ENCODE data around the gene C11orf97.
"Not testable (repeated sequence)": the region's sequence is repeated elsewhere in the genome, so short reads cannot be mapped to it uniquely, and the experiment has no call there.

C11orf97 gene

DNA sequence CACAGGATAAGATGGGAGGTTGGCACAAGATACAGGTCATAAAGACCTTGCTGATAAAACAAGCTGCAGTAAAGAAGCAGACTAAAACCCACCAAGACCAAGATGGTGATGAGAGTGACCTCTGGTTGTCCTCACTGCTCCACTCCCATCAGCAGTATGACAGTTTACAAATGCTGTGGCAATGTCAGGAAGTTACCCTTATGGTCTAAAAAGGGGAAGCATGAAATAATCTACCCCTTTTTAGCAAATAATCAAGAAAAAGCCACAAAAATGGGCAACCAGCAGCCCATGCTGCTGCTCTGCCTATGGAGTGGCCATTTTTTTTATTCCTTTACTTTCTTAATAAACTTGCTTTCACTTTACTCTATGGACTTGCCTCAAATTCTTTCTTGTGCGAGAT lies 46.2 kb downstream of the C11orf97 start:
- DNase-seq, result no peak

DNA sequence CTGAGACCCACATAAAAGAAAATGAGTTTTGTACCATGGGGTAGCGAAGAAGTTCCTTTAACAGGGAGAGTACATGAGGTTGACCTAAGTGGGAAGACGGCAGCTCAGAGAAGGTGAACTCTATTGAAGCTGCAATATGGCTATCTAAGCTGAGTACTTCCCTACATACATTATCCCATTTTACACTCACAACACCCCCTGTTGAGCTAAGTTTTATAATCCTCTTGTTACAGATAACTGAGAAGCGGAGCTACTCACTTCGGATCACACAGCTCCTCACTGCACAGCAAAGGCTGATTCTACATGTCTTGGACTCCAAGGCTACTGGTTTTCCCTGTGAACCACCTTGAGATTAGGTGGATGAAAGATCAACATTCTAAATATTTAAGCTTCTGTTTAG lies 46.7 kb downstream of the C11orf97 start:
- DNase-seq, result no peak

DNA sequence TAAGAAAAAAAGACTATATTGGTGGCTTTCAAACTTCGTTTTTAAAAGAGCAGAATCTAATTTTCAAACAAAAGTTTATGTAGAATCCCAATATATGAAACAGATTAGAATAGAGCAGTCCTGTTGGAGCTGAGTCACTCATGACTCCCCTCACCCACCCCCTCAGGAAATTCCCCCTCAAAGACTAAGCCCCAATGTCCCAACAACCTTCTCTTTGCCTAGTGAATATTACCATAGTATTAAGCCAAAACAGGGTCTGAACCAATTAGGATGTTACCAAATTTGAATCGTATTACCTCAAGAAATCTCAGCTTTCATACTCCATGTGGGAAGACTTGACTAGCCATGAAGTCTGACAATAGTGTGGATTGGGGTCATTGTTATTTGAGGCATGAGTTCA lies 47.1 kb downstream of the C11orf97 start:
- DNase-seq, result no peak

DNA sequence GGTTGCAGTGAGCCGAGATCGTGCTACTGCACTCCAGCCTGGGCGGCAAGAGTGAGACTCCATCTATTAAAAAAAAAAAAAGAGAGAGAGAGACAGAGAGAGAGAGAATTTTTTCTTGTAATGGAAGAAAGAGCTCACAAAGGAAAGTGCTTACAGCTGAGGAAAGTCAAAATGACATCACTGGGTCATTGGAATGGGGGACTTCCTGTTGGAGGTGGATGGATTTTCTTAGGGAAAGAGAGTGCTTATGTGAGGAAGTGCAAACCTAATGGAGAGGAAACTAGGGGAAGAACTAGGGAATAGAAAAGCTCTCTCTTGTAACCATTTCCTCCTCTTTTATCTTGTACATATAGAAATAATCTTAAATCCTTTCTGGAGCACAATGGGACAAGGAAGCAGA lies 48.6 kb downstream of the C11orf97 start:
- no peak for DNase-seq

DNA sequence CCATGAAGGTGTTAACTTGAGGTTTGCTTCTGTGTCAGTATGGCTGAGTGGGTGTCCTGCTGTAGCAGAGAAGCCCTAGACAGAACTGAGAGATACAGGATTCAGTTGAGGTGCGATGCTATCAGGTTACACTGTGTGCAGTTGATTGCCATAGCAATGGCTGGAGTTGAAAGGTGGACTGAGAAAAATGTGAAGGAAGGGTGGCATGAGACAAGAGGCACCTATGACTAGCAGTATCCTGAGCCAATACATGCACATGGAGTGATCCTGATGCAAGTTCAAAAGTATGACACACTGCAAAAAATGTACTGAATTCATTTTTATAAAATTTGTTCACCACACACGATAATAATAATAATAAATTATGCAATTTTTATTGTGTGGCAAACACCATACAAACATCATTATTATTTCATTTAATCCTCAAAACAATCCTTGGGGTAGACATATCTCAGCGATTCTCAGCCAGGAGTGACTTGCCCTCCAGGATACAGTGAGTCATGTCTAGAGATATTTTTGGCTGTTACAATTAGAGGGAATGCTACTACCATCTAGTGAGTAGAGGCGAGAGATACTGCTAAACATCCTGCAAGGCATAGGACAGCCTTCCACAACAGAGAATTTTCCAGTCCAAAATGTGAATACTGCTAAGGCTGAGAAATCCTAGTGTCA lies 51.1 kb downstream of the C11orf97 start:
- no peak for DNase-seq

DNA sequence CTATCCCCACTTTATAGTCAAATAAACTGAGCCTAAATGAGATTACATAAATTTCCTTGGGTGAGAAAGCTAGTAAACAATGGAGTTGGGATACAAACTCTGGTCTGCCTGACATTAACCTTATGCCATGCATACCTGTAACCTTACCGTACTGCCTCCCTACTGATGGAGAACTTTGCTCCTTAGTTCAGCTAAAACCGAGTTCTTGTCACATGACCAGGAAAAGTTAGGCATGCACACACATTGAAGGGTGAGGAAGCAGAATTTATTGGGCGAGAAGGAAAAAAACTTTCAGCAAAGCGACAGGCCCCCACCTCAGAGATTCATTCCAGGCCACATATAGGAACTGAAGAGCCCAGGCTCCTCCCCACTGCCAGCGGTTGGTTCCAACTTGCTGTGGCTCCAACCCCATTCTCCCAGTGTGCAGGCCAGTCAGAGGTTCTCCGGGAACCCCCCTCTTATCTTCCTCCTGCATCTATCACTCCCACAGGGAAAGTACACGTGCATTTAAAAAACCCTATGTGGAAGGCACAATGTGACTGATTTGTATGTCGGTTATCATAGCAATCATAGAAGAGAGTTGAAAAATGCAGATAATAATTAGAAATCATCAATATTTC lies 51.7 kb downstream of the C11orf97 start:
- DNase-seq, result no peak

DNA sequence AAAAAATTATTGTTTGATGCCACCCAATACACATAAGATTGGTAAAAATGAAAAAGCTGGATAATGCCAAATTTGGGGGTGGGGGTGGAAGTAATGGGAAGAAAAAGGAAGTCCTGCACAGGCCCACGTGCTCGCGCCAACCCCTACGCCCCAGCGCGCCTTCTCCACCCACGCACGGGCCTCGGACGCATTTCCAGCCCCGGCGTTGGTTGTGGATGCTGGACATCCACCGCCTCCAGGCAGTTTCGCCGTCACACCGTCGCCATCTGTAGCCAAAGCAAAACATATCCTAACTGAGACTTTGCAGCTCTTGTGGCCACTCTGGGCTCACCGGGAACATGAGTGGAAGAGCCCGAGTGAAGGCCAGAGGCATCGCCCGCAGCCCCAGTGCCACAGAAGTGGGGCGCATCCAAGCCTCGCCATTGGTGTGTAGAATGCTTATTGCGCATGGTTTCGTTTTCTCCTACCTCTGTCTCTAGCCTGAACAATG lies 55.0 kb downstream of the C11orf97 start, which contains the start of gene PIWIL4:
PIWIL4 (plus strand) TSS at position 188 of the 490 bp plus-strand sequence; CDS start at position 339, 151 bp downstream.
- no peak for DNase-seq

DNA sequence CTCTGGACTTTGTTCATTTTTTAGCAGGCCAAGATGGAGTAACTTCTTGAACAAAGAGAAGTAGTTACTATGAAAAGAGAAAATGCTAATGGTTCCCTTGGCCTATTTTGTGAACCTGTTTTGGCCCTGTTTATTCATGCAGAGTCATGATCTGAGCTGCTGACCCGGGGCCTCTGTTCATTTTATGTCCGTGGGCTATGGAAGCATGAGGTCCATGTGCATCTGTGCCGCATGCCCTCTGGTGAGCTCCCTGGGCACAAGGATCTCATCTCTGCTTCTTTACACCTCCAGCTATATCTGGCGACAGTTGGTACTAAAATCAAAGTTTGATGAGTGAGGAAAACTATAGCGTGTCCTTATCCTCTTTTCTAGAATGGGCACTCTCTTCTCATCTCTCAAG lies 55.9 kb downstream of the C11orf97 start:
- no peak for DNase-seq

DNA sequence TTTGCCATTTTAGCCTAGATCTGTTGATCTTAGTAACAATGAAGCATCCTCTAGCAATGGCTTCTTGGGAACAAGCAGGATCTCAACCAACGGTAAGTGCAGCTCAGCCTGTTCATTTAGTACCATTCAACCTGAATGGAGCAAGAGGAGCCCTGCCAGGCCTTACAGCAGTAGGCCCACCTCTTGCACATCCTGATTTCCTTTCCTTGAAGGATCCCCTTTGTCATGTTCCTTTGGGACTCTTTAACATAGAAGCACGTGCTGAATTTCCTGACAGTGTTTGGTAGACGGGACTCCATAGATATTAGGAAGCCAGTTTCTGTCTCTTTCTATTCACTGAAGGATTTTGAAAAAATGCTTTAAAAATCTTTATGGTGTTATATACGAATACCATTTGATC lies 56.5 kb downstream of the C11orf97 start:
- no peak for DNase-seq

DNA sequence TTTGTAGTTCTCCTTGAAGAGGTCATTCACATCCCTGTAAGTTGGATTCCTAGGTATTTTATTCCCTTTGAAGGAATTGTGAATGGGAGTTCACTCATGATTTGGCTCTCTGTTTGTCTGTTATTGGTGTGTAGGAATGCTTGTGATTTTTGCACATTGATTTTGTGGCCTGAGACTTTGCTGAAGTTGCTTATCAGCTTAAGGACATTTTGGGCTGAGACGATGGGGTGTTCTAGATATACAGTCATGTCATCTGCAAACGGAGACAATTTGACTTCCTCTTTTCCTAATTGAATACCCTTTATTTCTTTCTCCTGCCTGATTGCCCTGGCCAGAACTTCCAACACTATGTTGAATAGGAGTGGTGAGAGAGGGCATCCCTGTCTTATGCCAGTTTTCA lies 60.7 kb downstream of the C11orf97 start:
- not testable (repeated sequence) for DNase-seq

DNA sequence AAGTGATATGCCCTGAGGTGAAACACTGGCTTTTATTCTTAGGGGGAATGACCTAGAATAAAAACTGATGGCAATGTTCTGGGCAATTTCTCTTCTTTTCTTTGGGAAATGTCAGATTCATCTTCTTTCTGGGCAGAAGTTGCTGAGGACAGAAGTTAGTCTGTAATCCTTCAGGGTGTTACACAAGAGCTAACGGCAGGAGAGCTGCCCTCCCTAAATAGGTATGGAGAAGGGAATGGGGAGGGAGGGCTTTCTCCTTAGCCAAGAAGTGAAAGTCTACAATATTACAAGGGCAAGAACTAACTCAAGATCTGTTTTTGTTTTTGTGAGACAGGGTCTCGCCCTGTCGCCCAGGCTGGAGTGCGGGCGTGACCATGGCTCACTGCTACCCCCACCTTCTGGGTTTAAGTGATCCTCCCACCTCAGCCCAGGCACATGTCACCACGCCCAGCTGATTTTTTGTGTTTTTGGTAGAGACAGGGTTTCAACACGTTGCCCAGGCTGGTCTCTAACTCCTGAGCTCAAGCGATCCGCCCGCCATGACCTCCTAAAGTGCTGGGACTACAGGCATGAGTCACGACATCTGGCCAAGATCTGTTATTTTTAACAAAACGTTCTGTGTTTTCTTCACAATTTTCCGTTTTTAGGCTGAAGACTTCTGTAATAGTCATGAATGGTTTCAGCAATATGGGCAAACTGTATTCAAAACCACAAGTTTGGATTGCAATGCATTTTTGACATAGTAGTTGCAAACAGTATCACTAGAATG lies 62.1 kb downstream of the C11orf97 start:
- DNase-seq, result no peak

DNA sequence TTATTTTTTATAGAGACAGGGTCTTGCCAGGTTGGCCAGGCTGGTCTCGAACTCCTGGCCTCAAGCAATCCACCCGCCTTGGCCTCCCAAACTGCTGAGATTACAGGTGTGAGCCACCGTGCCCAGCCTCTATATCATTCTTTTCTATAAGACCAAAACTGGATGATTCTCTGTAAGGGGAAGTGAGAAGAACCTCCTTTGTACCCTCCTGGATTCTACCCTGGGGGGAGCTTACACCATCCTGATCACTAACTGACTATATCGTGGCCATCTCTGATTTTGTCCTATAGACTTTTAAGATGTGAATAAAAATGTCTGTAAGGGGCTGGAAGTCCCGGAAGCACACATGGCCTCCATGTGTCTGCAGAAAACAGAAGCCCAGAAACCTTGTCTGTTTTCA lies 64.0 kb downstream of the C11orf97 start:
- no peak for DNase-seq

DNA sequence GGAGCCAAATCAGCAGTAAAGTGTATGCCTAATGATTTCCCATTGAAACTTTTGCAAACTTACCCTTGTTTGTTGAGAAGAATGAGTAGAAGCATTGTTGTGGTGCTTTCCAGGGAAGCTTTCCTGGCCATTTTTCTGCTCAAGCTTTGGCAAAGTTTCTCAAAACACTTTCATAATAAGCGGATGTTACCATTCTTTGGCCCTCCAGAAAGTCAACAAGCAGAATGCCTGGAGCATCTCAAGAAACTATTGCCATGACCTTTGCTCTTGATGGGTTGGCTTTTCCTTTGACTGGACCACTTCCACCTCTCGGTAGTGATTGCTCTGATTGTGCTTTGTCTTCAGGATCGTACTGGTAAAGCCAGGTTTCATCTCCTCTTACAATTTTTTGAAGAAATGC lies 65.6 kb downstream of the C11orf97 start:
- no peak for DNase-seq

Measured in NCI-H446 treated with DMSO at 0.1 percent for 48 hours (cell line).